ENCODE measurements around the gene EFCAB6.

GRCh38 chr22:43630451-43630850 is 181.7 kb downstream of the EFCAB6 start:
- TF ChIP-seq CTCF (IDR thresholded peaks at IDR 0.05) (no peak), POLR2A (IDR thresholded peaks at IDR 0.05) (no peak)
